Gastroesophageal sphincter (tissue), 4 donors: ENCODE data around the gene STT3A. TPM values are rescaled to one million over a fixed set of nuclear protein-coding genes. Genes with fewer than 3 reads are reported as not detected.

Experiments used
- ATAC-seq: fragments of 150-250 bp; one replicate; pipeline ENCODE4 v1.9.1; 2016; ENCODE audit warnings: mild to moderate bottlenecking, moderate library complexity
- H3K27ac ChIP-seq, 4 donors: fragments of 200-600 bp; sonication (generic) in 3 of 4; 1 replicate in 3 of 4; 2 replicates in 1 of 4; pipeline ENCODE4 v1.5.1; 2016 to 2019
- H3K27me3 ChIP-seq: fragments of 200-600 bp; sonication (generic); one replicate; pipeline ENCODE4 v1.5.1; 2019
- H3K36me3 ChIP-seq, 2 donors: fragments of 200-600 bp; sonication (generic); one replicate each; pipeline ENCODE4 v1.5.1; 2019; ENCODE audit warnings: control low read depth in 1 of 2
- H3K4me1 ChIP-seq, 3 donors: fragments of 200-600 bp; sonication (generic); 1 replicate in 2 of 3; 2 replicates in 1 of 3; pipeline ENCODE4 v1.5.1; 2016 to 2019; ENCODE audit warnings: control low read depth in 2 of 3
- H3K4me3 ChIP-seq, 2 donors: fragments of 200-600 bp; sonication (generic); one replicate each; pipeline ENCODE4 v1.5.1; 2019; ENCODE audit warnings: mild to moderate bottlenecking in 1 of 2, moderate library complexity in 1 of 2
- H3K9me3 ChIP-seq, 3 donors: fragments of 200-600 bp; sonication (generic); one replicate each; pipeline ENCODE4 v1.5.1; 2017 to 2019; ENCODE audit warnings: control low read depth in 2 of 3
- EP300 ChIP-seq: sonication (generic); formaldehyde crosslinking; IDR thresholded peaks from one replicate; pipeline ENCODE4 v1.6.1; 2017; ENCODE audit warnings: antibody characterized with exemption, mild to moderate bottlenecking
- POLR2A ChIP-seq, 2 donors: fragments of 450-650 bp; IDR thresholded peaks; one replicate each; pipeline ENCODE4 v1.6.1; 2017; ENCODE audit warnings: antibody characterized with exemption in 2 of 2, mild to moderate bottlenecking in 2 of 2, moderate library complexity in 1 of 2
- POLR2AphosphoS5 ChIP-seq: sonication (generic); formaldehyde crosslinking; IDR thresholded peaks from one replicate; pipeline ENCODE4 v1.6.1; 2017; ENCODE audit warnings: antibody characterized with exemption
- WGBS, 2 donors: methylation state at CpG; one replicate each; pipeline ENCODE4 v1.1.5; 2018; ENCODE audit warnings: low coverage in 1 of 2; 5-methylcytosine and 5-hydroxymethylcytosine counted together
- total RNA-seq, 4 donors: library from RNA; depleted of rRNA; stranded (reverse); fragments of >200 nt; gene quantifications; one replicate each; pipeline ENCODE4 v1.1.0, GENCODE V29; 2016
- TF ChIP-seq, protein P1 (sequence below), 4 experiments: fragments of 200-600 bp in 2 of 4; fragments of 450-650 bp in 2 of 4; sonication (generic) in 1 of 4; IDR thresholded peaks; one replicate each; pipeline ENCODE4 v1.5.1; 2017 to 2019; ENCODE audit warnings: antibody characterized with exemption in 4 of 4, mild to moderate bottlenecking in 2 of 4, moderate library complexity in 2 of 4

The STT3A gene
- total RNA-seq, 4 donors from 2014 or later = 58.2 to 71.4 (median 60.9) TPM

DNA sequence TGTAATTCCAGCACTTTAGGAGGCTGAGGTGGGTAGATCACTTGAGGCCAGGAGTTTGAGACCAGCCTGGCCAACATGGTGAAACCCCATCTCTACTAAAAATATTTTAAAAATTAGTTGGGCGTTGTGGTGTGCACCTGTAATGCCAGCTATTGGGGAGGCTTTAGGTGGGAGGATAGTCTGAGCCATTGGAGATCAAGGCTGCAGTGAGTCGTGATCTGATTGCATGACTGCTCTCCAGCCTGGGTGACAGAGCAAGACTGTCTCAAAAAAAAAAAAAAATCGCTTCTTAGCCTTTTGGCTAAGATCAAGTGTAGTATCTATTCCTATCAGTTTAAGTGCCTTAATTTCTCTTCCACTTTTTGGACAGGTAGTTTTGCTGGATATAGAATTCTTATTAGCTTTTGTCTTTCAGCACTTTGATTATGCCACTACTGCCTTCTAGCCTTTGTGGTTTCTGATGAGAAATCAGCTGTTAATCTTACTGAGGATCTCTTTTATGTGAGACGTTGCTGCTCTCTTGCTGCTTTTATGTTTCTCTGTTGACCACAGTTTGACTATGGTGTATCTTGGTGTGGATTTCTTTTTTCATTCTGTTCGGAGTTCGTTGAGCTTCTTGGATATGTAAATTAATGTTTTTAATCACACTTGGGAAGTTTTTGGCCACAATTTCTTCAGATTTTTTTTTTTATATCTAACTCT is 57.0 kb downstream of the STT3A start:
- TF ChIP-seq EP300 (no peak), POLR2AphosphoS5 (no peak), POLR2A (IDR thresholded peaks at IDR 0.05) (no peak)
- TF ChIP-seq, protein P1, sequence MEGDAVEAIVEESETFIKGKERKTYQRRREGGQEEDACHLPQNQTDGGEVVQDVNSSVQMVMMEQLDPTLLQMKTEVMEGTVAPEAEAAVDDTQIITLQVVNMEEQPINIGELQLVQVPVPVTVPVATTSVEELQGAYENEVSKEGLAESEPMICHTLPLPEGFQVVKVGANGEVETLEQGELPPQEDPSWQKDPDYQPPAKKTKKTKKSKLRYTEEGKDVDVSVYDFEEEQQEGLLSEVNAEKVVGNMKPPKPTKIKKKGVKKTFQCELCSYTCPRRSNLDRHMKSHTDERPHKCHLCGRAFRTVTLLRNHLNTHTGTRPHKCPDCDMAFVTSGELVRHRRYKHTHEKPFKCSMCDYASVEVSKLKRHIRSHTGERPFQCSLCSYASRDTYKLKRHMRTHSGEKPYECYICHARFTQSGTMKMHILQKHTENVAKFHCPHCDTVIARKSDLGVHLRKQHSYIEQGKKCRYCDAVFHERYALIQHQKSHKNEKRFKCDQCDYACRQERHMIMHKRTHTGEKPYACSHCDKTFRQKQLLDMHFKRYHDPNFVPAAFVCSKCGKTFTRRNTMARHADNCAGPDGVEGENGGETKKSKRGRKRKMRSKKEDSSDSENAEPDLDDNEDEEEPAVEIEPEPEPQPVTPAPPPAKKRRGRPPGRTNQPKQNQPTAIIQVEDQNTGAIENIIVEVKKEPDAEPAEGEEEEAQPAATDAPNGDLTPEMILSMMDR (IDR thresholded peaks at IDR 0.05) = no peak
- no peak for ATAC-seq
- WGBS, 2 donors = 87 to 96% methylated on average over 3 to 6 of the region's 6 CpGs

DNA sequence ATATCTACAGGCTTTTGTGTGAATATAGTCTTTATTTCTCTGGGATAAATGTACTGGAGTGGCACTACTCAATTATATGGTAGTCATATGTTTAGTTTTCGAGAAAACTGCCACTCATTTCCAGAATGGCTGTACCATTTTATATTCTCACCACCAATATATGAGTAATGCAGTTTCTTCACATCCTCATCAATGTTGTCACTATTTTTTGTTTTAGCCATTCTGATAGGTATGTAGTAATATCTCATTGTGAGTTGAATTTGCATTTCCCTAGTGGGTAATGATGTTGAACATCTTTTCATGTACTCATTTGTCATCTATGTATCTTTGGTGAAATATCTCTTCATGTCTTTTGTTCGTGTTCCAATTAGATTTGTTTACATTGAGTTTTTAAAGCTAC is 70.0 kb downstream of the STT3A start:
- ATAC-seq = no peak
- Histone ChIP-seq H3K36me3 (no peaks in the 10 kb centered on the region), H3K27me3 (no peaks in the 10 kb centered on the region), H3K27ac (no peak overlapping the region), H3K4me1 (no peaks in the 10 kb centered on the region), H3K4me3 (no peak overlapping the region), H3K9me3 (peaks cover 0 to 29% (median 0%) of the 10 kb centered on the region in 3 donors)
- 71 to 87% methylated on average over 2 of the region's 2 CpGs for WGBS, 2 donors
- TF ChIP-seq POLR2A (IDR thresholded peaks at IDR 0.05) (no peak), EP300 (no peak), POLR2AphosphoS5 (no peak)
- TF ChIP-seq, protein P1 (IDR thresholded peaks at IDR 0.05) = no peak

More for the DNA sequence above, 57.0 kb downstream of the STT3A start:
- no peaks in the 10 kb centered on the region for H3K27me3 ChIP-seq
- H3K36me3 ChIP-seq = peaks cover 0 to 3% of the 10 kb centered on the region in 2 donors
- no peak overlapping the region for H3K27ac ChIP-seq
- no peaks in the 10 kb centered on the region for H3K4me1 ChIP-seq
- no peaks in the 10 kb centered on the region for H3K9me3 ChIP-seq
- no peak overlapping the region for H3K4me3 ChIP-seq

DNA sequence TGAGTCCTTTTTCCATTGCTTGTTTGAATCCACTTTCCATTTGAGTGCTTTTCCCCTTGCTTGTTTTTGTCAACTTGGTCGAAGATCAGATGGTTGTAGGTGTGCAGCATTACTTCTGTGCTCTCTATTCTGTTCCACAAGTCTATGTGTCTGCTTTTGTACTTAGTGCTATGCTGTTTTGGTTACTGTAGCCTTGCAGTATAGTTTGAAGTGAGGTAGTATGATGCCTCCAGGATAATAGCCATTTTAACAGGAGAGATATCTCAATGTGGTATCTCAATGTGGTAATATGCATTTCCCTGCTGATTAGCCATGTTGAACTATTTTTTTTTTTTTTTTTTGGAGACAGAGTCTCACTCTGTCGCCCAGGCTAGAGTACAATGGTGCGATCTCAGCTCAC is 71.3 kb downstream of the STT3A start:
- TF ChIP-seq POLR2A (IDR thresholded peaks at IDR 0.05) = no peak
- Histone ChIP-seq H3K27me3 (no peaks in the 10 kb centered on the region), H3K27ac (no peak overlapping the region), H3K9me3 (peaks cover 0 to 29% (median 0%) of the 10 kb centered on the region in 3 donors), H3K4me1 (no peaks in the 10 kb centered on the region), H3K4me3 (no peak overlapping the region), H3K36me3 (no peaks in the 10 kb centered on the region)
- ATAC-seq = no peak
- 86 to 100% methylated on average over 1 of the region's 3 CpGs for WGBS, 2 donors

DNA sequence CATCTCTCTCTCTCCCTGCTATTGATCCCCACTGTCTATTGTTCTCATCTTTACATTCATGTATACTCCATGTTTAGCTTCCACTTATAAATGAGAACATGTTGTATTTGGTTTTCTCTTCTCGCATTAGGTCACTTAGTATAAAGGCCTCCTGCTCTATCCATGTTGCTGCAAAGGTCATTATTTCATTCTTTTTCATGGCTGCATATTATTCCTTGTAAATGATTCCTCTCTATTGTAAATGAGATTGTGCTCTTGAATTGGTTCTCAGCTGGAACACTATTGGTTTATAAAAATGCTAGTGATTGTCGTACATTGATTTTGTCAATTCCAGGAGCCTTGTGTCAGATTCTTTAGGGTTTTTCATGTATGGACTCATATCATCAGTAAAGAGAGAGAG is 74.5 kb downstream of the STT3A start:
- TF ChIP-seq EP300 = no peak
- no peak for TF ChIP-seq POLR2A (IDR thresholded peaks at IDR 0.05)
- TF ChIP-seq, protein P1 (IDR thresholded peaks at IDR 0.05) = no peak
- TF ChIP-seq POLR2AphosphoS5 = no peak
- no peak for ATAC-seq
- Histone ChIP-seq H3K4me3 (no peak overlapping the region), H3K4me1 (no peaks in the 10 kb centered on the region), H3K27me3 (no peaks in the 10 kb centered on the region), H3K9me3 (peaks cover 0 to 29% (median 0%) of the 10 kb centered on the region in 3 donors), H3K27ac (no peak overlapping the region), H3K36me3 (no peaks in the 10 kb centered on the region)
- WGBS, 2 donors = 83 to 100% methylated on average over 2 of the region's 2 CpGs

DNA sequence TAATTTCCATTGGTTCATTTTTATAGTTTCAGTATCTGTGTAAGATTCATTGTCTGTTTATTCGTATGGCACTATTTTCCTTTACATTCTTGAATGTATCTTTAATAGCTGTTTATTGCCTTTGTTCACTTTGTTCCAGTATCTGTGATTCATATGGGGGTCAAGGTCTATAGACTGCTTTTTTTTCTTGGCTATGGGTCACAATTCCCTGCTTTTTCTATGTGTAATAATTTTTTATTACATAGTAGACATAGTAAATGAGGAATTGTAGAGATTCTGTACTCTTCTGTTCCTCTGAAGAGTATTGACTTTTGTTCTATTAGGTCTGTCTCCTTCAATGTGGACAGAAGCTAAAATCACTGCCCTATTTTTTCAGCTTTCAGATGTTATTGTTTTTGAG is 77.5 kb downstream of the STT3A start:
- H3K36me3 ChIP-seq = no peaks in the 10 kb centered on the region
- no peaks in the 10 kb centered on the region for H3K4me1 ChIP-seq
- H3K27ac ChIP-seq = no peak overlapping the region
- no peak overlapping the region for H3K4me3 ChIP-seq
- H3K27me3 ChIP-seq = no peaks in the 10 kb centered on the region
- 86 to 93% methylated on average over 1 of the region's 1 CpG for WGBS, 2 donors
- ATAC-seq = no peak
- no peak for TF ChIP-seq POLR2A (IDR thresholded peaks at IDR 0.05)
- peaks cover 0 to 13% (median 0%) of the 10 kb centered on the region in 3 donors for H3K9me3 ChIP-seq

DNA sequence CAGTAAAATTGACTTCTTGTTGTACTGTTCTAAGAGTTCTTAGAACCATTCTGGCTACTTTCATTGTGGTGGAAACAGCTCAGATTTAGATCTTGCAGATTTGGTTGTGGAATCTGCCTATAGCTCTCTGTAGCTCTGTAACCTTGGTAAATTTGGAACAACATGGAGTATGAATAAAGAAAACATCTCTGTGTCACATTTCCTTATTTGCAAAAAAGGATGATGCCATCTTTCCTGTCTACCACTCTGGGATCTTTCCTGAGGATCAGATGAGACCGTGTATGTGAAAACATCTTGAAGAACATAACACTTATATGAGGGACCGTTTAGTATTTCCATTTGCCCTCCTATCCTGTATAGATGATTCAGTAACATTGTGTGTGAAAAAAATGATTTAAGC is 78.9 kb downstream of the STT3A start:
- no peaks in the 10 kb centered on the region for H3K36me3 ChIP-seq
- no peaks in the 10 kb centered on the region for H3K4me1 ChIP-seq
- TF ChIP-seq EP300 (no peak), POLR2AphosphoS5 (no peak), POLR2A (IDR thresholded peaks at IDR 0.05) (no peak)
- TF ChIP-seq, protein P1 (IDR thresholded peaks at IDR 0.05) = no peak
- no peak overlapping the region for H3K27ac ChIP-seq
- H3K4me3 ChIP-seq = no peak overlapping the region
- peaks cover 0 to 9% (median 0%) of the 10 kb centered on the region in 3 donors for H3K9me3 ChIP-seq
- no peak for ATAC-seq
- WGBS, 2 donors = 78 to 91% methylated on average over 2 of the region's 2 CpGs
- no peaks in the 10 kb centered on the region for H3K27me3 ChIP-seq
